Measurements from ENCODE around the gene COL25A1.

The COL25A1 gene

GRCh38 chr4:108788731-108789130 is 513.7 kb downstream of the COL25A1 start:
- no peak for DNase-seq

- no peak for DNase-seq
These were observed 514.7 kb downstream of the COL25A1 start for GRCh38 chr4:108787724-108788123.

DNA sequence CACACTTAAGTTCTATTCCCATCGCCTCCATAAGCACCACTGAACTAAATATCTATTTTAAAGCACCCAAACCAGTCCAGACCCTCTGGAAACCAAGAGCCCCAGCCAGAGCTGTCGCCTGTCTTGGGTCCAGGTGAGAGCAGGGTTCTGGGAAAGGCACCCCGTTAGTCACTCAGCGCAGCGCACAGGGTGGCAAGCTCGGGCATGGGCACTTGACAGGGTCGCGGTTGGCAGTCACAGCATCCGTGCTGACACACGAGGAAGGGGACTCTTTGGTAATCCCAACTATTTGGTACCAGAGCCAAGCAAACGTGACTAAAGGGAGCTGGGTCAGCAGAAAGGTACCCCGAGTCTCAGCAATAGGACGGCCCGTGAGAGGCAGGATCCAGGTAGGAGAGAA is 515.4 kb downstream of the COL25A1 start:
- DNase-seq, result no peak

GRCh38 chr4:108786351-108786750 is 516.1 kb downstream of the COL25A1 start:
- no peak for DNase-seq

DNA sequence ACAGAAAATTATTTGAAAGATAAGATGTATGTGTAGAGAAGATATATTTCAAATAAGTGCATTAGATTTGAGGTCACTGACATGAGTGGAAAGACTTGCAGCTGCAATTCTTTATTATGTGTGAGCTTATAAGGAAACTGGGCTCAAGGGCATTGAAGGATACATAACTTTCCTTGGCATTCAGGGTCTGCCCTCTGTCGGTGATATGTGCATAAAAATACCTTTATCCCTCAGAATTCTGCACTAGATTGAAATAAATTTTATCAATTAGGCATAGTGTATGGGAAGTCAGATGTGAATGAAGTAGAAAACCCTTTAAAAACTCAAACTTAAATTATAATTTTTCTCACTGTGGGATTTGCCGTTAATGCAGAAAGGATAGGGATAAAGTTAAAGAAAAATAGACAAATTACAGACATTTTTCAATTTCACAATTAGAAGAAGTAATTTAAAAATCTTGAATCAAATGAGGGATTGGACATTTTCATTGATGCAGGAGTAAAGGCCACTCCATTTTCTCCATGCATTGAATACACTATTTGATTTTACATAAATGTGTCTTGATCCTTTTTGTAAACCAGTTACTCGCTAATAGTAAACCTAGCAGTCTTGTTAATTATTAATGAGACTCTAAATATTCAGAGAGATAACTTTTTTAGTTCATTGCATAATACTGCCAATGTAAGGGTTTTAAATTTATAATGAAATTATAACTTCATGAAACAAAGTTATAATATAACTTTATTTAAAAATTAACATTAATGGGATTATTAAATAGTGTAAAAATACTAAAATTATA is 518.6 kb downstream of the COL25A1 start:
- no peak for DNase-seq

GRCh38 chr4:108779958-108780357 is 522.5 kb downstream of the COL25A1 start:
- DNase-seq, result no peak

DNA sequence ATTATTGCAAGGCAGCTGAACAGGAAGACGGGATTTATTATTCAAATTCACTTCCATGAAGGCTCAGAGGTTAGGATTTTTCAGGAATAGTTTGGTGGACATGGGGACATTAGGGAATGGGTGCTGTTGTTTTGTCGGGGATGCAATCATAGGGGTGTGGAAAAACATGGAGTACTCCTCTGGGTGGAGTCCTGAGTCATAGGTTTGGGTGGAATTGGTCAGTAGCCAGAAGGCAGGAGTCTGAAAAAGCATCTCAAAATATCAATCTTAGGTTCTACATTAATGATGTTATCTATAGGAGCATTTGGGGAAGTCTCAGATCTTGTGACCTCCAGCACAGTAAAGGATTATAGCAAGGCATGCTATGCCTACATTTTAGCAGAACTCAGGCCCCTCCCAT is 525.1 kb downstream of the COL25A1 start:
- no peak for DNase-seq

- no peak for DNase-seq
These were observed 526.5 kb downstream of the COL25A1 start for GRCh38 chr4:108775921-108776320.

- DNase-seq, result no peak
These were observed 527.5 kb downstream of the COL25A1 start for GRCh38 chr4:108774809-108775530.

DNA sequence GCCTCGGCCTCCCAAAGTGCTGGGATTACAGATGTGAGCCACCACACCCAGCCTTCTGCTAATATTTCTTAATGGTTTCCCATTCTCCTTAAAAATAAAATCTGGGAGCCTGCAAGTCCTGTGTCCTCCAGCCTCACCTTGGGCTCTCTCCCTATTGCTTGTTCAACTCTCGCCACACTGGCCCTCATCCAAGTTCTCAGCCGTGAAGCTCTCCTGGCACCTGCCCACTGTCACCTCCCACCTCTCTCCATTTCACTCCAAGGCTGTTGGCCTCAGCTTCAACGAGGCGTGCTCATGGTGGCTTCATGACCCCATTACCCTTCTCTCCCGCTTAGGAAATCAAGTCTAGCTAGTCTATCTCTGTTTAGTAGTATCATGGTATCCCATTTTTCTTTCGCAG is 530.1 kb downstream of the COL25A1 start:
- DNase-seq, result no peak

DNA sequence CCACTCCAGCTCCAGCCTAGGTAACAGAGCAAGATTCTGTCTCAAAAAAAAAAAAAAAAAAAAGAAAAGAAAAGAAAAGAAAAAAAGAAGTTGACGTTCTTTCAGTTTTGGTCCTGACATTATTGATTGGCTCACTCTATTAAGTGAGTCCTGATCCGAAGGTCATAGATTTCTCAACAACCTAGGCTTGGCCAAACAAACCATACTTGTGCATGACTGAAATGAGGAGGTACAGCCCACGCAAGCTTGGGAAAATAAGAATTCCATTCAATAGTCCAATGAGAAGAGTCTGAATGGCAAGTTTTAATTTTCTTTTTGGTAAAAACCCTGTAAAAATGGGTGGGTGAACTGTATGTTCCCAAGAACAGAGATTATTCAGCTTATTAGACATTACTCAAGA is 536.4 kb downstream of the COL25A1 start:
- DNase-seq, result no peak

DNA sequence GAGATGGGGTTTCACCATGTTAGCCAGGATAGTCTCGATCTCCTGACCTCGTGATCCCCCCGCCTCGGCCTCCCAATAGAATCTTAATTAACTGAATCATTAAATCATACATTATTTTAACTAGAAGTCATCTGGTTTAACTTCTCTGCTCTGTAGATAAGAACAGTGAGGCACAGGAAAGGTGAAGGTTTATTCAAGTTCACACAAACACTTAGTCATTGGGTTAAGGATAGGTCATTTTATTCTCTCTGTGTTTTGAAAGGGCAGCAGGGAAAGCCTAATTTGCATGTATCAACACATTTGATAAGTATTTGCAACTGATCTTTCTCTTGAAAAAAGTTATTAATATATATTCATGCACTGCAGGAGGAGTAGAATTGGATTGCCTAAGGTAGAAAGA is 538.5 kb downstream of the COL25A1 start:
- no peak for DNase-seq

DNA sequence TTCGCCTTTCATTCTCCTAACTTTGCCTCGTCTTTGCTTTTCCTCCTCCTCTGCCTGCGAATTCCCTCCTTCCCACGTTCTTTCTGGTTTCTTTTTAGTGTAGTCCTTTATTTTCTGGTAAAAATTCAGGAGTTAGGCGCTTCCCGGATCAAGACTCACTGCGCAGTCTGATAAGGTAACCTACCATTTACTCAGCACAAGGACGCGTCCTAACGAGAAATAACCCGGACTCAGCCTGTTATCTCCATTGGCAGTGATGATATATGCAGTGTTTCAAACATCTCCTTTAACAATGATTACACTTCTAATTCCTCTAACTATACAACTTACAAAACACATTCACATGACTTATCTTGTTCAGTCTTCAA is 539.2 kb downstream of the COL25A1 start:
- DNase-seq, result no peak

DNA sequence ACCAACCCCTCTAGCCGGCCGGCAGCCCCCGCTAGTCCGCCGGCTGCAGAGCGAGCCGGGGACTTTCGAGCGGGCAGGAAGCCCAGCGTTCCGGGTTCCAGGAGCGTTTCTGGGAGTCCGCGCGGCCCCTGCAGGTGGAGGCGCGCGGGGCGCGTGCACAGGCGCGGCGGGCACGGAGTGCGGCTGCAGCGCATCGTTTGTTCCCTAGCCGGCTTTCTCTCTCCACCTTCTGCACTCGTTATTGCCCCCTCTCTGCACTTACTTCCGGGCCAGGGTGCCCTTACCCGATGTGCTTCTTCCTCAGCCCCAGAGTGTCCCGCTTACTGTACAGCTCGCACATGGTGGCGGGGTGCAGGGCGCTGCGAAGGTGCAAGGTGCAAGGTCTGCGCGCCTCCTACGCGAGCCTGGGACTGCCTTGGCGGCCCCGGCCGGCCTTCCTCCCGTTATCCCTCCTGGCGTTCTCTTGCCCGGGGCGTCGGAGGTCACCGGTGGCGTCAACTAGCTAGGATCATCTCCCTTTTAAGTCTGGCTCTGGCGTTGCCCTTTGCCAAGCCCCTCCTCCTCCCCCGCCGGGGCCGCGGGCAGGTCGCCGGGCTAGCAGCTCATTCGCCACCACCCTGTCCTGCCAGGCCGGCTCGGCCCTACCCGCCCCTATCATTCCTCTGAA is 539.8 kb downstream of the COL25A1 start, which contains the start of gene ETNPPL:
Gene ETNPPL (minus strand): TSS at position 495 of the 667 bp plus-strand sequence. CDS start 155 bp downstream, at position 340.
- DNase-seq, result no peak
